ENCODE results near the gene RASAL2.

- TF ChIP-seq CTCF (IDR thresholded peaks at IDR 0.05 in 8 of 11, conservative IDR thresholded peaks at IDR 0.05 in 3 of 11) (no peak), POLR2A (IDR thresholded peaks at IDR 0.05) (no peak), POLR2AphosphoS5 (IDR thresholded peaks at IDR 0.05) (no peak)
Measured at GRCh38 chr1:178145605-178146004, 51.7 kb downstream of the RASAL2 start.

All from spleen (tissue), 7 donors.